Immature natural killer cell (primary cell): ENCODE results near the gene BRS3. TPM values are rescaled to one million over a fixed set of nuclear protein-coding genes. Genes with fewer than 3 reads are reported as not detected.
A peak's percentile ranks its signal among the peaks of the same experiment; 100 is the strongest.

Experiments used
- DNase-seq, 3 donors: peaks; one replicate each; pipeline ENCODE4 v3.0.0; 2022; ENCODE audit warnings: mixed read lengths in 1 of 3
- H3K27ac Mint-ChIP-seq, 6 donors: one replicate each; pipeline ENCODE4 v1.8.0; 2020; ENCODE audit warnings: mixed read lengths in 6 of 6, mild to moderate bottlenecking in 5 of 6, inconsistent platforms in 4 of 6, moderate library complexity in 3 of 6
- H3K27me3 Mint-ChIP-seq, 3 donors: one replicate each; pipeline ENCODE4 v1.8.0; 2020 to 2021; ENCODE audit warnings: low read depth in 3 of 3, mild to moderate bottlenecking in 3 of 3, mixed read lengths in 3 of 3, moderate library complexity in 3 of 3, inconsistent platforms in 1 of 3
- H3K36me3 Mint-ChIP-seq, 3 donors: one replicate each; pipeline ENCODE4 v1.8.0; 2020; ENCODE audit warnings: mixed read lengths in 3 of 3, inconsistent platforms in 2 of 3, mild to moderate bottlenecking in 2 of 3
- H3K4me1 Mint-ChIP-seq, 2 donors: one replicate each; pipeline ENCODE4 v1.8.0; 2020; ENCODE audit warnings: inconsistent platforms in 2 of 2, mild to moderate bottlenecking in 2 of 2, mixed read lengths in 2 of 2, moderate library complexity in 1 of 2
- H3K4me3 Mint-ChIP-seq, 5 donors: one replicate each; pipeline ENCODE4 v1.8.0; 2020; ENCODE audit warnings: mild to moderate bottlenecking in 5 of 5, mixed read lengths in 5 of 5, inconsistent platforms in 3 of 5, moderate library complexity in 3 of 5
- H3K9me3 Mint-ChIP-seq, 6 donors: one replicate each; pipeline ENCODE4 v1.8.0; 2020; ENCODE audit warnings: mild to moderate bottlenecking in 6 of 6, mixed read lengths in 6 of 6, inconsistent platforms in 4 of 6, moderate library complexity in 3 of 6
- polyA plus RNA-seq, 3 donors: library from polyadenylated mRNA; unstranded; fragments of 300-500 nt; fragmentation: Illumina TruSeq; gene quantifications; one replicate each; pipeline ENCODE4 v1.2.3, GENCODE V29; 2021

BRS3 gene
- polyA plus RNA-seq, 3 donors from 2014 or later = not detected

DNA sequence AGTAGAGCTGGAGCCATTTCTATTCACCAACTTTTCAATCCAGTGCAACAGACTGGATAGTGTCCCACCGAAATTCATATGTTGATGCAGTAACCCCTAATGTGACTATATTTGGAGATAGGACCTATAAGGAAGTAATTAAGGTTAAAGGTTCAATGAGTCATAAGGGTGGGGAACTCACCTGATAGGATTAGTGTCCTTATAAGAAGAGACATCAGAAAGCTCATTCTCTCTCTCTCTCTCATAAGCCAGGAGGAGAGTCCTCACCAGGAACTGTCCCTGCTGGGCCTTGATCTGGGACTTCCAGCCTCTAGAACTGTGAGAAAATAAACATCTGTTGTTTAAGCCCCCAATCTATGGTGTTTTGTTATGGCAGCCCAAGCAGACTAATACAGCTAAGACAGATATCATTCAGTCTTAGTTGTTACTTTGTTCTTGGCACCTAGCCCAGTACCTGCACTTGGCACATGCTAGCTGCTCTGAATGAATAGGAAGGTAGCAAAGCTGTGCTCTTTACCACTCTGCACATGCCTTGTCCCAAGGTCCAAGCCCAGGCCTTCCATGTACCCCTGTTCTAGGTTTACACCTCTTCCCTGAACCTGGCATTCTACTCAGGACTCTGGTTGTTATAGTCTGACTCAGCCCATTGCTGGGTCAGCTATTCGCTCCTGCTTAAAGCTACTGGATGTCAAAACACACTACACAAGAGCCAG, 19.2 kb upstream of the BRS3 start:
- Mint-ChIP-seq H3K4me3 (no peak overlapping the region), H3K9me3 (peaks cover 0 to 1% (median 0%) of the 10 kb centered on the region in 6 donors), H3K36me3 (no peaks in the 10 kb centered on the region), H3K4me1 (no peaks in the 10 kb centered on the region), H3K27me3 (peaks cover 0 to 8% (median 0%) of the 10 kb centered on the region in 3 donors), H3K27ac (no peak overlapping the region)
- no peak for DNase-seq

DNA sequence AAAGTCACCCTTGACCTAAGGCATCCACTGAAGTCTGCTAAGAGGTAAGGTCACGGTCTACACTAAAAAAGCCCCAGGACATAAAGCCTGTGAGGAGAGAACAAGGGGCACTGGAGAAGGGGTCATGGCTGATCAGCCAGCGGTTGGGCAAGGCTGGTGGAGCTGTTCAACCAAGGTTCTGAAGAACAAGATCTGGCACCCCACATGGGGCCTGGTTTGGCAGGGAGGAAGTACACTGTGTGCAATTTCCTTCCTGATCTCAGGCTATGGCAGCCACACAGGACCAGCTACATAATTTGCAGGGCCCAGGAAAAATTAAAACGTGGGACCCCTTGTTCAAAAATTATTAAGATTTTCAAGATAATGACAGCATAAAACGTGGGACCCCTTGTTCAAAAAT, 14.1 kb upstream of the BRS3 start:
- Mint-ChIP-seq H3K4me3 (no peak overlapping the region), H3K9me3 (no peaks in the 10 kb centered on the region), H3K27ac (no peak overlapping the region), H3K4me1 (no peaks in the 10 kb centered on the region), H3K27me3 (peaks cover 2% of the 10 kb centered on the region in 3 donors), H3K36me3 (no peaks in the 10 kb centered on the region)
- DNase-seq = no peak

DNA sequence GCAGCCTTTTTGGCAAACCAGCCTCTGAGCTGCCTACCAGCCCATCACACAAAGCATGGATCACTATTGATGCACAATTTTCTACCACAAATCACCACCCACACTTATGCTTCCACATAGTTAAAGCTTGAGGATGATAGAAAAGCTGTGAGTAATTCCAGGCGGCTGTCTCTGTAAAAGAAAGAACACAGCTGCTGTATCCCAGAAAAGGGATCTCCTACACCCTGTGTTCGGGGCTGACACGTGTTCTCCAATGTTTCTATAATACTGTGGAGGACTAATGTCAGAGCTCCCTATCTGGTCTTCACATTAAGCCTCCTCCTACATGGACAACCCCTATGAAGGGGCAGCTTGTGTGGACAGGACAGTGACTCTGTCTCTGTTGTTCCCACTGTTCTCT, 12.5 kb upstream of the BRS3 start:
- Mint-ChIP-seq H3K4me1 (no peaks in the 10 kb centered on the region), H3K4me3 (no peak overlapping the region), H3K9me3 (no peaks in the 10 kb centered on the region), H3K27ac (no peak overlapping the region), H3K27me3 (peaks cover 2% of the 10 kb centered on the region in 3 donors), H3K36me3 (no peaks in the 10 kb centered on the region)
- no peak for DNase-seq

DNA sequence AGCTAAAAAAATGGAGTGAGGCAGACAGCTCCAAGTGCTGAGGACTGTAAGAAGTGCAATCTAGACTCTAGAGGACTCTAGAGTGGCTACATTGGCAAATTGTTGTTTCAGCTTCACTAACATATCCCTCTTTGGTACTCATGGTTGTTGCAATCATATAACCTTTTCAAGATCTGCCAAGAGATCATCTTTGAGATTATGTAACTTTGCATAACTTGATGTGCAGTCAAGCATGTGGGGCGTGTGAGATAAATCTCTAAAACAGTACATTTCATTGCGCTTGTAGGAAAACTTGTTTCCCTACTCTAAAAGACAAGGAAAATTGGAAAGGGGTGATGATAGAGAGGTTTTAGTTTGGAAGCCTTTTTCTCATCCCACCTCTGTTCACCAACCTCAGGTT, 11.2 kb upstream of the BRS3 start:
- no peak overlapping the region for H3K4me3 Mint-ChIP-seq
- H3K27me3 Mint-ChIP-seq = peaks cover 2 to 4% (median 2%) of the 10 kb centered on the region in 3 donors
- H3K36me3 Mint-ChIP-seq = no peaks in the 10 kb centered on the region
- H3K4me1 Mint-ChIP-seq = no peaks in the 10 kb centered on the region
- H3K27ac Mint-ChIP-seq = no peak overlapping the region
- no peak for DNase-seq
- H3K9me3 Mint-ChIP-seq = no peaks in the 10 kb centered on the region

DNA sequence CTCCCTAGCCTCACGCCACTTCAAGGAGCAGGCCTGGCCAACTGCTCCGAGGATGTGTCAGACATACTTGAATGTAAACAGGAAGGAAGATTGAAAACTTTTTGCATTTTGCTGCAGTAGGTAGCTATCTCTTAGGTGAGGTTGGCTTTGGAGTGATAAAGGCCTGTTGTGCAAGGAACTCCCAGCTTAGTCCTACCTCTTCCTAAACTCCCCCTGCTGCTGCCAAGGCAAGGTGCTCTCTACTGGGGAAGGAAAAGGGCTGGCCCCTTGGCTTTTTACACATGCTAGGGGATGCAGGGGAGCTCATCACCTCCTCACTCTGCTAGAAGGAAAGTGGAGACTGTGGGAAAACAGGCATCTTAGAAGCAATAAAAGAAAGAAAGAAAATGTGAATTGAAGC, 10.7 kb upstream of the BRS3 start:
- no peaks in the 10 kb centered on the region for H3K9me3 Mint-ChIP-seq
- H3K4me1 Mint-ChIP-seq = no peaks in the 10 kb centered on the region
- no peak overlapping the region for H3K4me3 Mint-ChIP-seq
- DNase-seq = no peak
- no peaks in the 10 kb centered on the region for H3K36me3 Mint-ChIP-seq
- H3K27ac Mint-ChIP-seq = no peak overlapping the region
- peaks cover 2 to 4% (median 2%) of the 10 kb centered on the region in 3 donors for H3K27me3 Mint-ChIP-seq

DNA sequence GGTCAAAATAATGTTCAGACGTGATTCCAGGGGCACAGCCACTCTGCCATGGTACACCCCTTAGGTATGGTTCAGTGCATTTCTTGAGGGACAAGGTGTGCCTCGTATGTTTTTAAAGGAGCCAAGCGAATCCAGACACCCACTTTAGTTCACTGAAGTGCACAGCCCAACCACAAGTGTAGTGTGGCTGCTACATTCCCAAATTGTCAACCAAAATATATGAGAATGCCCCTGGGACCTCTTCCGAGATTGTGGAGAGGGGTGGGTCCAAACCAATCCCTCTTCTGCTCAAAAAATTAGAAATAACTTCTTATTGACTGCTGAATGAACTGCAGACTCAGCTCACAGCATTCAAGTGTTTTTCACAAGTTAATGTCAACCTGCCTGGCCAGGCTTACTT, 7.4 kb upstream of the BRS3 start:
- H3K27ac Mint-ChIP-seq = no peak overlapping the region

DNA sequence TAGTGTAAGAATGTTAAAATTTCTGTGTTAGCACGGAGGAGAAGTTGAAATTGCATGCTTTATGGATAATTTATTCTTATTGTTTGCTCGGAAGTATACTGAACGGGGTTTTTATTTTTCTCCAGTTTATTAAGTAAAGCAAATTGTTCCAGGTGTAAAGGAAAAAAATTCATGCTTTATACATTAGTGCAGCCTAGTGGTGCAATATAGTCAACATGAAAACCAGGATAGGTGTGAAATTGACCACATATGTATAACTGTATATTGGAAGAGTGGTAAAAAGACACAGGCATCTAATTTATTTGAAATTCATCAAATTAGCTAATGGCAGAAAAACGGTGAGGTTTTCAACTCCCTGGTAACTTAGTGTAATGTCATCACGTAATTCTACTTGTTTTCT, 959 bp downstream of the BRS3 start:
- H3K36me3 Mint-ChIP-seq = no peaks in the 10 kb centered on the region
- no peaks in the 10 kb centered on the region for H3K9me3 Mint-ChIP-seq
- H3K27me3 Mint-ChIP-seq = peaks cover 2 to 26% (median 8%) of the 10 kb centered on the region in 3 donors
- H3K4me1 Mint-ChIP-seq = no peaks in the 10 kb centered on the region
- no peak for DNase-seq
- no peak overlapping the region for H3K4me3 Mint-ChIP-seq
- no peak overlapping the region for H3K27ac Mint-ChIP-seq

More for the DNA sequence above, 7.4 kb upstream of the BRS3 start:
- no peak overlapping the region for H3K4me3 Mint-ChIP-seq
- no peaks in the 10 kb centered on the region for H3K36me3 Mint-ChIP-seq
- no peak for DNase-seq
- H3K27me3 Mint-ChIP-seq = peaks cover 0 to 11% (median 2%) of the 10 kb centered on the region in 3 donors
- H3K4me1 Mint-ChIP-seq = no peaks in the 10 kb centered on the region
- peaks cover 0 to 2% (median 0%) of the 10 kb centered on the region in 6 donors for H3K9me3 Mint-ChIP-seq

DNA sequence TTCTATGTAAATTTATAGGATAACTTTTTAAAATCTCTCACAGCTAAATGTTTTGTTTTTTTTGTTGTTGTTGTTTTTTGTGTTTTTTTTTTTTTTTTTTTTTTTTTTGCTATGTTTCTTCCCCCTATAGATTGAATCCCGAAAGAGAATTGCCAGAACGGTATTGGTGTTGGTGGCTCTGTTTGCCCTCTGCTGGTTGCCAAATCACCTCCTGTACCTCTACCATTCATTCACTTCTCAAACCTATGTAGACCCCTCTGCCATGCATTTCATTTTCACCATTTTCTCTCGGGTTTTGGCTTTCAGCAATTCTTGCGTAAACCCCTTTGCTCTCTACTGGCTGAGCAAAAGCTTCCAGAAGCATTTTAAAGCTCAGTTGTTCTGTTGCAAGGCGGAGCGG, 4.1 kb downstream of the BRS3 start:
- Mint-ChIP-seq H3K9me3 (no peaks in the 10 kb centered on the region), H3K27me3 (peaks cover 2 to 32% (median 12%) of the 10 kb centered on the region in 3 donors), H3K27ac (no peak overlapping the region), H3K4me3 (no peak overlapping the region), H3K36me3 (no peaks in the 10 kb centered on the region), H3K4me1 (peaks cover 6% of the 10 kb centered on the region in 2 donors)
- no peak for DNase-seq

DNA sequence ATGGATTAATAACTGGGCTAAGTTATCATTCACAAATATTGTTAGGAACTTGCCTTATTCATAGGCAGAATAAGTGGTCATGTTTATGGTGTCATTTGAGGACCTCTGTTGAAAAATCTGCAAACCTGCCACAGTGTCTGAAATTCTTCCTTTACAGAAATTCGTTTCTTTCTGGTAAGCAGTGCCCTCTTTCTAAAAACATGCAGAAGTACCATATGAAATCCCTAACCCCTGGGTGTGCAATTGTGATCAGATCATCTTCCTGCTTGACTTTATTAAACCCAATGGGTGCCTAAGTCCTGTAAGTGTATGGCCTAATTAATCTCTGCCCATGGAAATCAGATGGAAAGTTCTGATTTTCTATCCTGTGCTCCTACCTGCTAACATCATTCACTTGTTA, 5.3 kb downstream of the BRS3 start:
- Mint-ChIP-seq H3K4me1 (peaks cover 8 to 9% of the 10 kb centered on the region in 2 donors), H3K27ac (no peak overlapping the region), H3K36me3 (no peaks in the 10 kb centered on the region), H3K27me3 (peaks cover 2 to 30% (median 14%) of the 10 kb centered on the region in 3 donors), H3K4me3 (no peak overlapping the region), H3K9me3 (no peaks in the 10 kb centered on the region)
- no peak for DNase-seq

DNA sequence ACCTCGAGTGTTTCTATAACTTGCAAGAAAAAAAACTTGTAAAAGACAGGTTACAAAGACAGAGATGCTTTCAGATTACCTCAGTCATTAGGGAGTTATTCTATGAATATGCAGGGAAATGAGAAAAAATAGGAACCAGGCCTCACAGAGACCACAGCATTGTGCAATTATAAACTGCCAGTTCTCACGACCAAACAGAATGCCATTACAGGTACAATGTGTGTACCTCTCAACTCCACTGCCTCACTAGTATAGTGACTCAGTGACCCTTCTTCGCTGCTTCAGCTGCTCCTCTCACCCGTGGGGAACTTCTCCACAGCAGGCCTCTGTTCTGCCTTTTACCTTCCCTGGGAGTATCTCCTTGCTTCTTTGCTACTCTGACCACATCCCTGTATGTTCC, 7.3 kb downstream of the BRS3 start:
- H3K9me3 Mint-ChIP-seq = no peaks in the 10 kb centered on the region

DNA sequence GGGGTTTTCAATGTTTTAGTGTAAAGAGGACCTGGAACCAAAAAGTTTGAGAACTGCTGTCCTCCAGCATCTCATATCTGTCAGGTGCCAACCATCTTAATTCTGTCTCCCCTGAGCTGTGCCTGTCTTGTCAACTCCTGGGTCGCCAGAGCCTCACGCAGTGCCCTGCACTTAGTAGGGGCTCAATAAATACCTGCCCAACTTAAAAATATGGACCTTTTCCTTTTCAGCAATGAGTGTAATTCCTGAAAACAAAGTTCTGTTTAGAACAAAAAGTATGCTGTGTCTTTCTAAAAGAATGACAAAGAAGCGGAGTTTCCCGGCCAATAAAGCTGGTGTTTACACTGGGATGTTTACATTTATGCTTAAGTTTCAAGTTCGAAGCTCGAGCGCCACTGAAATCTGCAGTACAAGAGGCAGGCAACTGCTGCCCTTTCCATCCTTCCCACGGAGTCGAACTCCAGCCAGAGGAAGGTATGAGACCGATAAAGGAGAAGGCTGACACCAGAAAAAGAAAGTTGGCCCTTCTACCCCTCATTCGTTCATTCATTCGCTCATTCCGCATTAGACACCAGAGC, 8.5 kb downstream of the BRS3 start:
- Mint-ChIP-seq H3K36me3 (peaks cover 0 to 2% (median 0%) of the 10 kb centered on the region in 3 donors), H3K4me1 (peaks cover 18 to 24% of the 10 kb centered on the region in 2 donors), H3K4me3 (peak overlapping the region; percentile 90 to 97 (median 92)), H3K27me3 (peaks cover 2 to 14% (median 14%) of the 10 kb centered on the region in 3 donors), H3K27ac (peak overlapping the region; percentile 96 to 97 (median 97)), H3K9me3 (no peaks in the 10 kb centered on the region)
- DNase-seq = no peak

More for the DNA sequence above, 7.3 kb downstream of the BRS3 start:
- Mint-ChIP-seq H3K36me3 (no peaks in the 10 kb centered on the region), H3K27ac (peak overlapping the region in 2 of 6 donors; percentile 35 to 57), H3K27me3 (peaks cover 2 to 19% (median 14%) of the 10 kb centered on the region in 3 donors), H3K4me3 (peak overlapping the region in 1 of 5 donors; percentile 1), H3K4me1 (peaks cover 18 to 24% of the 10 kb centered on the region in 2 donors)
- no peak for DNase-seq

DNA sequence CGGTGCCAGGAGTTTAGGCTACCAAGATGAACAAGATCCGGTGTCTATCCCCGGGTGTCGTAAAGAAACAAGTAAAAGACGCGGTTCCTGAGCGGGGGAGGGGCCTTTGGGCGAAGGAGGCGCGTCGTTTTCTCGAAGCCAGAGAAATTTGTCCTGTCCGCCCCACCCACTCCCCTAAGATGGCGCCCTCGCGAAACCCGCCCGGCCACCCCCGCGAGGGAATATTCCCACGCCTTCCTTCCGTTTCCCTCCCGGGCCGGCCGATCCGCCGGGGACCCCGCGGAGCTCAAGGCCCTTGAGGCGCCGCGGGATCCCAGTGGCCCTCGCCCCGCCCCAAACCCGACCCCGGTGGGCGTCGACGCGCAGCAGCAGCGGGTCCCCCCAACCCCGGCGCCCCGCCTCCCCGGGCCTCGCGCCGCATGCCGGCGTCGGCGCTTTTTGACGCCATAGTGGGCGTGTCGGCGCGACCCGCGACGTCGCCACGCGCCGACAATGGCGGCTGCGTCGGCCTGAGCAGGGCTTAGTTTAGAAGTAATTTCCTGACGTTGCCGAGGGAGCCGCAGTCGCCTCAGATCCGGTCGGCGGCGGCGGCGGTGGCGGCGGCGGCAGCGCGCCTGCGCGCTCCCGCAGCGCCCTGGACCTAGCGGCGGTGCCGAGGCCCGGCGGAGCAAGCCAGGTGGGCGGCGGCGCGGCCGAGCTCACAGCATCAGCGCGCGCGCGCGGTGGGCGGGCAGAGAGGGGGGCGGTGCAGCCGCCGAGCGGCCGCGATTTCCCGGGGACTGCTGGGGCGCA, 9.2 kb downstream of the BRS3 start:
- H3K9me3 Mint-ChIP-seq = no peaks in the 10 kb centered on the region
- DNase-seq = peak; percentile 83 to 87 (median 87)
- peaks cover 18 to 24% of the 10 kb centered on the region in 2 donors for H3K4me1 Mint-ChIP-seq
- H3K36me3 Mint-ChIP-seq = peaks cover 0 to 2% (median 0%) of the 10 kb centered on the region in 3 donors
- peak overlapping the region; percentile 90 to 97 (median 92) for H3K4me3 Mint-ChIP-seq
- H3K27ac Mint-ChIP-seq = peak overlapping the region; percentile 96 to 97 (median 97)
- H3K27me3 Mint-ChIP-seq = peaks cover 2 to 11% (median 11%) of the 10 kb centered on the region in 3 donors

DNA sequence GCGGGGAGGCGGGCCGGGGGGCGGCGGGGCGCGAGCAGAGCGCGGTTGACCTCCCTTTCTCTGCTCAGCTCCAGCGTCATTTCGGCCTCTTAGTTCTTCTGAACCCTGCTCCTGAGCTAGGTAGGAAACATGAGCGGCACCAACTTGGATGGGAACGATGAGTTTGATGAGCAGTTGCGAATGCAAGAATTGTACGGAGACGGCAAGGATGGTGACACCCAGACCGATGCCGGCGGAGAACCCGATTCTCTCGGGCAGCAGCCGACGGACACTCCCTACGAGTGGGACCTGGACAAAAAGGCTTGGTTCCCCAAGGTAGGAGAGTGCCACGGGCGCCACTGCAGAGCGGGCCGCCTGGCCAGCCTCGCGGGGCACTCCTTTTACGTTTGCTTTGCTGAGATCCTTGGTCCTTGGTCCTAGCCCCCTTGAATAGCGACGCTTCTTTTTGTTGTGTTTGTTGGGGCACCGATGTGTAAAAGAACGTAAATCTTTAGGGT, 9.9 kb downstream of the BRS3 start, which contains the start of gene HTATSF1:
HTATSF1 (plus strand) TSS at position 37 of the 497 bp plus-strand sequence; CDS start at position 130, 93 bp downstream.
- peaks cover 0 to 2% (median 0%) of the 10 kb centered on the region in 3 donors for H3K36me3 Mint-ChIP-seq
- H3K9me3 Mint-ChIP-seq = no peaks in the 10 kb centered on the region
- H3K4me1 Mint-ChIP-seq = peaks cover 18 to 24% of the 10 kb centered on the region in 2 donors
- DNase-seq = no peak
- H3K27ac Mint-ChIP-seq = peak within 1 kb of the TSS; percentile 96 to 97 (median 97)
- peaks cover 2 to 8% (median 7%) of the 10 kb centered on the region in 3 donors for H3K27me3 Mint-ChIP-seq
- peak within 1 kb of the TSS; percentile 91 to 97 (median 93) for H3K4me3 Mint-ChIP-seq
